ENCODE results near the gene CCDC88B.
A peak's percentile ranks its signal among the peaks of the same experiment; 100 is the strongest.

The CCDC88B gene

DNA sequence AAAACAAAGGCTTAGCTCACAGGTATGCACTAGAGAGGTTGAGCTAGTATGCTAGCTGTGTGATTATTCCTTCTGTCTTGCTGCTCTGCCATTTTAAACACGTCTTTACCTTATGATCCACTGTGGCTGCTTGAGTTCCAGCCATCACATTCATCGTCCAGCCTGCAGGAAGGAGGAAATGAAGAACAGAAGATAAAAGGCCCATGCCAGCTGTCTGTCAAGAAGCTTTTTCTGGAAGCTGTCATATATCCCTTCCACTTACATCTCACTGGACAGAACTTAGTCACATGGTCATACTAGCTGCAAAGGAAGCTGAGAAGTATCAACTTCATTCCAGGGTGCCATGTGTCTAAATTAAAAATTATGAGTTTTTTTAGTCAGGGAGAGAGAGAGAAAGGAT lies 12.6 kb upstream of the CCDC88B start:
- TF ChIP-seq, protein P1, sequence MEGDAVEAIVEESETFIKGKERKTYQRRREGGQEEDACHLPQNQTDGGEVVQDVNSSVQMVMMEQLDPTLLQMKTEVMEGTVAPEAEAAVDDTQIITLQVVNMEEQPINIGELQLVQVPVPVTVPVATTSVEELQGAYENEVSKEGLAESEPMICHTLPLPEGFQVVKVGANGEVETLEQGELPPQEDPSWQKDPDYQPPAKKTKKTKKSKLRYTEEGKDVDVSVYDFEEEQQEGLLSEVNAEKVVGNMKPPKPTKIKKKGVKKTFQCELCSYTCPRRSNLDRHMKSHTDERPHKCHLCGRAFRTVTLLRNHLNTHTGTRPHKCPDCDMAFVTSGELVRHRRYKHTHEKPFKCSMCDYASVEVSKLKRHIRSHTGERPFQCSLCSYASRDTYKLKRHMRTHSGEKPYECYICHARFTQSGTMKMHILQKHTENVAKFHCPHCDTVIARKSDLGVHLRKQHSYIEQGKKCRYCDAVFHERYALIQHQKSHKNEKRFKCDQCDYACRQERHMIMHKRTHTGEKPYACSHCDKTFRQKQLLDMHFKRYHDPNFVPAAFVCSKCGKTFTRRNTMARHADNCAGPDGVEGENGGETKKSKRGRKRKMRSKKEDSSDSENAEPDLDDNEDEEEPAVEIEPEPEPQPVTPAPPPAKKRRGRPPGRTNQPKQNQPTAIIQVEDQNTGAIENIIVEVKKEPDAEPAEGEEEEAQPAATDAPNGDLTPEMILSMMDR (conservative IDR thresholded peaks at IDR 0.05; ENCODE audit: low read depth, low read length), result no peak
- DNase-seq (ENCODE audit: low read depth), result no peak
- no peak overlapping the region for H3K4me3 ChIP-seq (ENCODE audit: low read length)

DNA sequence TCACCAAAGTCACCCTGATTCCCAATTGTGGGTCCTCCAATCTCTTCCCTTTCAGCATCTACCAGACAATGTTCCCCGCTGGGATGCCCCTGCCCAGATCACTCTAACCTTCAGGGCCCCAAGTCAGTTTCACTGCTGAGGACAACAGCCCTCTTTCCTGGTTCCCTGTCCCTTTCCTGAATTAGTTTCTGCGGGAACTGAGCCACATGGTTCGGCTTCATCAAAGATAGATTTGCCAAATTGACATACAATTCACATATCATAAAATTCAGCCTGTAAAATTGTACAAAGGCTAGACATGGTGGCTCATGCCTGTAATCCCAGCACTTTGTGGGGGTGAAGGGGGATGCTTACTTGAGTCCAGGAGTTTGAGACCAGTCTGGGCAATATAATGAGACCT lies 12.0 kb upstream of the CCDC88B start:
- DNase-seq (ENCODE audit: low read depth), result no peak
- H3K4me3 ChIP-seq (ENCODE audit: low read length), result no peak overlapping the region
- TF ChIP-seq, protein P1 (conservative IDR thresholded peaks at IDR 0.05; ENCODE audit: low read depth, low read length), result no peak

DNA sequence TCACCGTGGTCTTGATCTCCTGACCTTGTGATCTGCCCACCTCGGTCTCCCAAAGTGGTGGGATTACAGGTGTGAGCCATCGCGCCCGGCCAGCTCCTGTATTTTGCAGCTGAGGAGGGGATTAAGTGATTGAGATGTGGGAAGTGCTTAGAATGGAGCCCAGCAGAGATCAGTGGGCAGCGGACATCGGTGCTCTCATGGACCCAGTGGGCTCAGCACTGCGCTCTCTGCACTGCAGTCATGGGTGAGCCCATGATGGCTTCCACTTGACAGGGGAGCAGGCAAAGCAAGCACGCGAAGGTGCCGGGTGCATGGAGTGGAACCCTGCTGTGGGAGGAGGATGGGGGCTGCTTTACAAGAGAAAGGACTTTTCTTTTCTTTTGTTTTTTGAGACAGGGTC lies 9.1 kb upstream of the CCDC88B start:
- no peak for DNase-seq (ENCODE audit: low read depth)
- TF ChIP-seq, protein P1 (conservative IDR thresholded peaks at IDR 0.05; ENCODE audit: low read depth, low read length), result no peak
- H3K4me3 ChIP-seq (ENCODE audit: low read length), result no peak overlapping the region

DNA sequence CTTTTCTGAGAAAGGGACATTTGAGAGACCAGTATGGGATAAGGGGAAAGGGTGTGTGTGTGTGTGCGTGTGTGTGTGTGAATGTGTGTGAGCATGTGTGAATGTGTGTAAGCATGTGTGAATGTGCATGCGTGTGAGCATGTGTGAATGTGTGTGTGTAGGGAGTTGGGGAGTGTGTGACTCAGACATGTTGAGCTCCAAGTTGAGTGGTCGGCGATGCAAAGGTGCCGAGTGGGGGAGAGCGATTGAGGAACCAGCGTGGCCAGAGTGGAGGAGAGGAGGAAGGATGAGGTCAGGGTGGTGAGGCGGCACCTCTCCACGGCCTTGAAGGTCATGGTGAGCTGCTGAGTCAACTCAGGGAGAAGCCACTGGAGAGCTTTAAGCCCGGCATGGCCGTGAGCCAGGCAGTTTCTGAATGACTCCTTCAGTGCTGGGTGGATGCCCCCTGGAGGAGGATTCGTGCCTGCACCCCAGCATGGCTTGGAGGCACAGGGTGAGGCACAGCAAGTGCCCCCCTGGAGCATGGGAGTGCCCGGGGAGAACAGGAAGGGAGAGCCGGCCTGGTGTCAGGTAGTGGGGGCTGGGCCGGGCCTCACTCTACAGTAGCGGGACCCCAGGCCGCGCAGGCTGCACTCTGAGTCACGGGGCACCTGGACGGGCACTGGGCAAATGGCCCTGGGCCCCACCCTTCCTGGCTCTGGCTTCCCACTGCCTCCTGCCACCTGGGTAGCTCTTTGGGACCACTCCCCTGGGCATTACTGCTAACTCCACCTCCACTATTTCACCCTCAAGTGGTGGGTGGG lies 8.2 kb upstream of the CCDC88B start:
- no peak overlapping the region for H3K4me3 ChIP-seq (ENCODE audit: low read length)
- peak; percentile 71 for DNase-seq (ENCODE audit: low read depth)
- TF ChIP-seq, protein P1 (conservative IDR thresholded peaks at IDR 0.05; ENCODE audit: low read depth, low read length), result peak; percentile 87

DNA sequence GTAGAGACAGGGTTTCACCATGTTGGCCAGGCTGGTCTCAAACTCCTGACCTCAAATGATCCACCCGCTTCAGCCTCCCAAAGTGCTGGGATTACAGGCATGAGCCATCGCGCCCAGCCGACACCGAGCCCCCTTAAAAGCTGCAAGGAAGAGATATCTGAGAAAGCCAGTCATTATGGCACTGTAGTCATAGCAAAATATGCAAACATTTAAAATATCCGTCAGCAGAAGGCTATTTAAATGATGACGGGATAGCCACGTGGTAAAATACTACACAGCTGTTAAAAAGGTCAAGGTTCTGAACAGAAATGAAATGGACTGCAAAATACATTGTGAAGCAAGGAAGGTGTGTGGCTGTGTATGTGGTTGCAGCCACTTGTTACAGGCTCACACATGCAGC lies 6.4 kb upstream of the CCDC88B start:
- H3K4me3 ChIP-seq (ENCODE audit: low read length), result no peak overlapping the region
- TF ChIP-seq, protein P1 (conservative IDR thresholded peaks at IDR 0.05; ENCODE audit: low read depth, low read length), result no peak
- DNase-seq (ENCODE audit: low read depth), result no peak

DNA sequence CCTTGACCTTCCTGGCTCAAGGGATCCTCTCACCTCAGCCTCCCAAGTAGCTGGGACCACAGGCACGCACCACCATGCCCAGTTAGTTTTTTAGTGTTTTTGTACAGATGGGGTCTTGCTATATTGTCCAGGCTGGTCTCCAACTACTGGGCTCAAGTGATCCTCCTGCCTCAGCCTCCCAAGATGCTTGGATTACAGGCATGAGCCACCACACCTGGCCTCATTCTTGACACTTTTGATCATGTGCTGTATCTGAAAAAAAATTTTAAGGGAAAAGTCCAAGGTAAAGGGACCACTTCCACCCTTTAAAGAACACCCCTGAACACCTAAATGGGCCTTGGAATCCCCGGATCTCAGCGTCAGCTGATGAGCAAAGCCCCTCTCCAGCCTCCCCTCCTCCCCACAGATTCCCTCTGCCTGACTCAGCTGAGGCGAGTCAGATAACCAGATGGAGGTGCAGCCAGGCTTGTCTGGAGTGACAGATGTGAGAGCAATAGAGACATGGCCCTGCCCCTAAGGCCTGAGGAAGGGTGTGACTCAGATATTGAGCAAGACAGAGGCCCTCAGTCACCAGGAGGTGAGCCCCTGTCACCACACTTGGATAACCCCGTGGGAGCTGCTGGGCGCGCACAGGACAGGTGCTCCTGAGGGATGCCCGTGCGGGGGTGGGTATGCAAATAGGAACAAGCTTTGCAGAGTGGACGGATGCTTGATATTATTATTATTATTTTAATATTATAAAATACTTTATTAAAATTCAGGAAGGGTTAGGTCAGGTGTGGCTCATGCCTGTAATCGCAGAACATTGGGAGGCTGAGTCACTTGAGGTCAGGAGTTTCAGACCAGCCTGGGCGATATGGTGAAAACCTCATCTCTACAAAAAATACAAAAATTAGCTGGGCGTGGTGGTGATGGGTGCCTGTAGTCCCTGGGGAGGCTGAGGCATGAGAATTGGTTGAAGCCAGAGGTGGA lies 5.0 kb upstream of the CCDC88B start:
- no peak overlapping the region for H3K4me3 ChIP-seq (ENCODE audit: low read length)
- DNase-seq (ENCODE audit: low read depth), result peak; percentile 79
- TF ChIP-seq, protein P1 (conservative IDR thresholded peaks at IDR 0.05; ENCODE audit: low read depth, low read length), result no peak

All from retinal pigment epithelial cell (primary cell).